Astrocyte (in vitro differentiated cells and primary cell): ENCODE measurements around the gene HTRA1. TPM values are rescaled to one million over a fixed set of nuclear protein-coding genes. Genes with fewer than 3 reads are reported as not detected.

Experiments used
- DNase-seq: peaks from one replicate; pipeline ENCODE4 v3.0.0-alpha.2; 2010; ENCODE audit warnings: low read depth
- FAIRE-seq: peaks from 2 replicates; lab custom pipeline; 2011; peaks lifted over from hg19 to GRCh38; lab: Jason Lieb, UNC
- H2AFZ ChIP-seq: 2 replicates; pipeline ENCODE4 v1.6.0; 2012; ENCODE audit warnings: low read depth, low read length, inconsistent platforms
- H3K27ac ChIP-seq: 2 replicates; pipeline ENCODE4 v1.5.1; 2011; ENCODE audit warnings: low read depth, low read length, inconsistent platforms
- H3K27me3 ChIP-seq: 2 replicates; pipeline ENCODE4 v1.6.0; 2011; ENCODE audit warnings: low read length, inconsistent platforms; ENCODE audit not compliant: insufficient read depth
- H3K36me3 ChIP-seq: 2 replicates; pipeline ENCODE4 v1.5.1; 2011; ENCODE audit warnings: low read length, inconsistent platforms; ENCODE audit not compliant: insufficient read depth
- H3K4me1 ChIP-seq: 2 replicates; pipeline ENCODE4 v1.5.1; 2011; ENCODE audit warnings: low read length, inconsistent platforms; ENCODE audit not compliant: insufficient read depth
- H3K4me2 ChIP-seq: 2 replicates; pipeline ENCODE4 v1.6.0; 2012; ENCODE audit warnings: low read length, inconsistent platforms
- H3K4me3 ChIP-seq: 2 replicates; pipeline ENCODE4 v1.5.1; 2011; ENCODE audit warnings: low read depth, mild to moderate bottlenecking, low read length, inconsistent platforms; ENCODE audit not compliant: insufficient read depth
- H3K79me2 ChIP-seq: 2 replicates; pipeline ENCODE4 v1.6.0; 2012; ENCODE audit warnings: mild to moderate bottlenecking, low read length, inconsistent platforms; ENCODE audit not compliant: insufficient read depth
- H3K9ac ChIP-seq: 2 replicates; pipeline ENCODE4 v1.6.0; 2012; ENCODE audit warnings: mild to moderate bottlenecking, low read length, inconsistent platforms
- H3K9me3 ChIP-seq: 2 replicates; pipeline ENCODE4 v1.5.1; 2012; ENCODE audit warnings: low read depth, mild to moderate bottlenecking, low read length, inconsistent platforms; ENCODE audit not compliant: insufficient read depth
- H4K20me1 ChIP-seq: 2 replicates; pipeline ENCODE4 v1.6.0; 2012; ENCODE audit warnings: low read length, inconsistent platforms; ENCODE audit not compliant: insufficient read depth
- H3K27ac Mint-ChIP-seq: one replicate; pipeline ENCODE4 v1.8.0; 2021; ENCODE audit warnings: mild to moderate bottlenecking, mixed read lengths; ENCODE audit not compliant: unreplicated experiment
- H3K27me3 Mint-ChIP-seq: one replicate; pipeline ENCODE4 v1.8.0; 2021; ENCODE audit warnings: low read depth, mixed read lengths; ENCODE audit not compliant: unreplicated experiment
- H3K36me3 Mint-ChIP-seq: one replicate; pipeline ENCODE4 v1.8.0; 2021; ENCODE audit warnings: low read depth, mixed read lengths; ENCODE audit not compliant: unreplicated experiment
- H3K4me1 Mint-ChIP-seq: one replicate; pipeline ENCODE4 v1.8.0; 2021; ENCODE audit warnings: low read depth, mixed read lengths; ENCODE audit not compliant: unreplicated experiment
- H3K4me3 Mint-ChIP-seq: one replicate; pipeline ENCODE4 v1.8.0; 2021; ENCODE audit warnings: mild to moderate bottlenecking, moderate library complexity, mixed read lengths; ENCODE audit not compliant: unreplicated experiment
- H3K9me3 Mint-ChIP-seq: one replicate; pipeline ENCODE4 v1.8.0; 2021; ENCODE audit warnings: mild to moderate bottlenecking, mixed read lengths; ENCODE audit not compliant: unreplicated experiment
- CTCF ChIP-seq: IDR thresholded peaks from 2 replicates; pipeline ENCODE4 v1.5.1; 2011; ENCODE audit warnings: low read depth, mild to moderate bottlenecking, inconsistent platforms, low read length, moderate library complexity; ENCODE audit not compliant: insufficient read depth
- EZH2 ChIP-seq: IDR thresholded peaks from 2 replicates; pipeline ENCODE4 v1.6.1; 2012; ENCODE audit warnings: mild to moderate bottlenecking, low read length, inconsistent platforms; ENCODE audit not compliant: insufficient read depth
- total RNA-seq: library from RNA; stranded (reverse); gene quantifications from 2 replicates; pipeline ENCODE4 v1.2.1, GENCODE V29; 2021

The HTRA1 gene
- total RNA-seq, 1 donor from 2014 or later: 34.9 TPM

DNA sequence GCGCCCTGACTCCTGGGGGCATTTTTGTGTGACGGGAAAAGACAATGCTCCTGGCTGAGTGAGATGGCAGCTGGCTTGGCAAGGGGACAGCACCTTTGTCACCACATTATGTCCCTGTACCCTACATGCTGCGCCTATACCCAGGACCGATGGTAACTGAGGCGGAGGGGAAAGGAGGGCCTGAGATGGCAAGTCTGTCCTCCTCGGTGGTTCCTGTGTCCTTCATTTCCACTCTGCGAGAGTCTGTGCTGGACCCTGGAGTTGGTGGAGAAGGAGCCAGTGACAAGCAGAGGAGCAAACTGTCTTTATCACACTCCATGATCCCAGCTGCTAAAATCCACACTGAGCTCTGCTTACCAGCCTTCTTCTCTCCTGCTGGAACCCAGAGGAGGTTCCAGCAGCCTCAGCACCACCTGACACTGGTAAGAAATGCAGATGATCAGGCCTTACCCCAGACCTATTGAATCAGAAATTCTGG, 6.7 kb upstream of the HTRA1 start, which contains the start of gene ARMS2:
Gene ARMS2, plus strand, starts transcription at position 51 of the 478 bp plus-strand sequence. Its CDS starts 75 bp downstream, at position 126.
- Histone ChIP-seq H3K79me2 (no peaks in the 10 kb centered on the region), H3K27me3 (no peaks in the 10 kb centered on the region), H3K9ac (no peak within 1 kb of the TSS), H3K9me3 (no peaks in the 10 kb centered on the region), H3K4me1 (peaks cover 3% of the 10 kb centered on the region), H3K4me3 (no peak within 1 kb of the TSS), H3K27ac (no peak within 1 kb of the TSS), H3K4me2 (no peak within 1 kb of the TSS), H4K20me1 (no peaks in the 10 kb centered on the region), H3K36me3 (no peaks in the 10 kb centered on the region), H2AFZ (no peak within 1 kb of the TSS)
- H3K27me3 Mint-ChIP-seq: peaks cover 22% of the 10 kb centered on the region
- H3K4me3 Mint-ChIP-seq: no peak within 1 kb of the TSS
- no peak for TF ChIP-seq EZH2
- TF ChIP-seq CTCF: no peak
- H3K36me3 Mint-ChIP-seq: no peaks in the 10 kb centered on the region
- no peaks in the 10 kb centered on the region for H3K9me3 Mint-ChIP-seq
- peaks cover 16% of the 10 kb centered on the region for H3K4me1 Mint-ChIP-seq
- H3K27ac Mint-ChIP-seq: no peak within 1 kb of the TSS
- no peak for DNase-seq
- FAIRE-seq: no peak

DNA sequence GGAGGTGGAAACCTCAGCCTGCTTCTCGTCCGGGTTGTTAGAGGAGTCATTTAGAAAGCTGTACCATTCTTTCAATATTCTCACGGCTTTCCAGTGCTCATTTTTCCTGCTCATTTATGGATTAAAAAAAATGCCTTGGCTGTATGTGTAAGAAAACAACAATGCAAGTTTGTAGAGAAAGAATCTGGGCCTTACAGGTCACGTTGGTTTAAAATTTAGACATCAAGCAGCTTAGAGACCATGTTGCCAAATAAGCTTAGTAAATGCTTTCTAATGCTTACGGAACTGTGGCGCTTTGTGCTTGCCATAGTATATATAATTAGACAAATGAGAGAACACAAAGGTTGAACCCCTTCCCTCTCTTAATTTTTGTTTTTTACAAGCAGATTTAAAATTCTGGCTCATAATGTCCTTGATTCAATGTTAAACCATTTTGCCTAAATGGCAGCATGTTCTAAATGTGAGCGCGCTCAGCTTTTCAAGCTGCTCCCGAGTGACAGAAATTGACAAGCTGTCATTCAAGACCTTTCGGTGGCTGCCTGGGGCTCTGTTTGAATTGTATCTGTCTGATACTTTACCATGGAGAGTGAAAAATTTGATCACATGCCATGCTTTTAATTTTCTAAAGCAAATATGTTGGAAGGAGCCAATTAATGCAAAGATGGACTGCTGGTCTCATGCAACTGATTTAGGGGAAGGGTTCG, 5.8 kb upstream of the HTRA1 start:
- Histone ChIP-seq H3K9me3 (no peaks in the 10 kb centered on the region), H3K4me2 (no peak overlapping the region), H2AFZ (no peak overlapping the region), H3K4me3 (no peak overlapping the region), H3K36me3 (no peaks in the 10 kb centered on the region), H3K9ac (no peak overlapping the region), H3K79me2 (no peaks in the 10 kb centered on the region), H3K27me3 (no peaks in the 10 kb centered on the region), H3K4me1 (peaks cover 12% of the 10 kb centered on the region), H3K27ac (no peak overlapping the region), H4K20me1 (no peaks in the 10 kb centered on the region)
- DNase-seq (no peak), FAIRE-seq (no peak)
- TF ChIP-seq CTCF (no peak), EZH2 (no peak)
- no peaks in the 10 kb centered on the region for H3K36me3 Mint-ChIP-seq
- peaks cover 22% of the 10 kb centered on the region for H3K27me3 Mint-ChIP-seq
- no peak overlapping the region for H3K4me3 Mint-ChIP-seq
- no peak overlapping the region for H3K27ac Mint-ChIP-seq
- no peaks in the 10 kb centered on the region for H3K9me3 Mint-ChIP-seq
- H3K4me1 Mint-ChIP-seq: peaks cover 20% of the 10 kb centered on the region

DNA sequence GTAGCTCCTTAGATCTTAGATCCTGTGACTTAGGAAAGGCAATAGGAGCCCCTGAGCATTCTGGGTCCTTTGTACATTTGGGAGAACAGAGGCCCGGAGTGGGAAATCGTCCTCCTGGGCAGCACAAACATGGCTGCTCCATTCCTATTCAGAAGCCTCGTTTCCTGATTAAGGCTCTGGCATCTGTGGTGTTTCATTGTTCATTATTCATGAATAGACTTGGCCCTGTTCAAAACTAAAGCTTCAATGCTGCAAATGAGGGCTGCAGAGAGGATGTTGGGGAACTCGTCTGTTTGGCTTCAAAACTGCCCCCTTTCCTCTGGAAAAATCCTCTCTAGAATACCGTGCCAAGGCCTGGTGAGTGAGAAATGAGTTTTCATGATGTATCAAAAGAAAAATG, 3.4 kb upstream of the HTRA1 start:
- Mint-ChIP-seq H3K9me3 (no peaks in the 10 kb centered on the region), H3K27ac (no peak overlapping the region), H3K4me1 (peaks cover 18% of the 10 kb centered on the region), H3K27me3 (peaks cover 29% of the 10 kb centered on the region), H3K36me3 (no peaks in the 10 kb centered on the region), H3K4me3 (no peak overlapping the region)
- Histone ChIP-seq H4K20me1 (peaks cover 5% of the 10 kb centered on the region), H3K4me3 (no peak overlapping the region), H2AFZ (no peak overlapping the region), H3K27me3 (no peaks in the 10 kb centered on the region), H3K79me2 (peaks cover 3% of the 10 kb centered on the region), H3K9me3 (no peaks in the 10 kb centered on the region), H3K27ac (no peak overlapping the region), H3K4me2 (no peak overlapping the region), H3K36me3 (no peaks in the 10 kb centered on the region), H3K4me1 (peaks cover 19% of the 10 kb centered on the region), H3K9ac (no peak overlapping the region)
- DNase-seq (no peak), FAIRE-seq (no peak)
- TF ChIP-seq CTCF (no peak), EZH2 (no peak)
